Spleen (tissue), 11 donors: ENCODE data around the gene CIRBP. TPM values are rescaled to one million over a fixed set of nuclear protein-coding genes. Genes with fewer than 3 reads are reported as not detected.

ENCODE experiments used
- DNase-seq: peaks from one replicate; pipeline ENCODE4 v3.0.0-alpha.2; 2020
- H3K27ac ChIP-seq, 8 donors: fragments of 200-600 bp; sonication (generic) in 7 of 8; 1 replicate in 4 of 8; 2 replicates in 4 of 8; pipeline versions ENCODE4 v1.5.0 to v1.8.0; 2016 to 2021; ENCODE audit warnings: inconsistent platforms in 4 of 8, mild to moderate bottlenecking in 4 of 8, moderate library complexity in 1 of 8
- H3K27me3 ChIP-seq, 7 donors: fragments of 200-600 bp; sonication (generic) in 6 of 7; replicated peaks in 1 of 7; 1 replicate in 4 of 7; 2 replicates in 3 of 7; pipeline versions ENCODE4 v1.5.0 to v1.8.0; 2016 to 2021; ENCODE audit warnings: inconsistent platforms in 3 of 7, mild to moderate bottlenecking in 1 of 7
- H3K36me3 ChIP-seq, 6 donors: fragments of 200-600 bp; sonication (generic) in 5 of 6; 1 replicate in 4 of 6; 2 replicates in 2 of 6; pipeline versions ENCODE4 v1.5.0 to v1.8.0; 2016 to 2021; ENCODE audit warnings: inconsistent platforms in 2 of 6
- H3K4me1 ChIP-seq, 6 donors: fragments of 200-600 bp; sonication (generic) in 5 of 6; 1 replicate in 3 of 6; 2 replicates in 3 of 6; pipeline versions ENCODE4 v1.5.0 to v1.8.0; 2016 to 2021; ENCODE audit warnings: inconsistent platforms in 3 of 6
- H3K4me3 ChIP-seq, 8 donors: fragments of 200-600 bp; sonication (generic) in 7 of 8; 1 replicate in 4 of 8; 2 replicates in 4 of 8; pipeline versions ENCODE4 v1.5.0 to v1.8.0; 2016 to 2021; ENCODE audit warnings: inconsistent platforms in 4 of 8, mild to moderate bottlenecking in 4 of 8, moderate library complexity in 2 of 8
- H3K9me3 ChIP-seq, 8 donors: fragments of 200-600 bp; sonication (generic) in 7 of 8; 1 replicate in 4 of 8; 2 replicates in 4 of 8; pipeline versions ENCODE4 v1.5.0 to v1.8.0; 2016 to 2021; ENCODE audit warnings: inconsistent platforms in 4 of 8
- CTCF ChIP-seq, 11 experiments: fragments of 200-600 bp in 7 of 11; fragments of 450-650 bp in 4 of 11; sonication (generic) in 4 of 11; IDR thresholded peaks in 8 of 11; conservative IDR thresholded peaks in 3 of 11; 1 replicate in 7 of 11; 2 replicates in 4 of 11; pipeline versions ENCODE4 v1.4.0 to v1.8.0; 2016 to 2021; ENCODE audit warnings: antibody characterized with exemption in 11 of 11, inconsistent platforms in 4 of 11, mild to moderate bottlenecking in 1 of 11
- POLR2A ChIP-seq, 3 donors: fragments of 450-650 bp; IDR thresholded peaks; one replicate each; pipeline ENCODE4 v1.5.1; 2017; ENCODE audit warnings: antibody characterized with exemption in 3 of 3, mild to moderate bottlenecking in 1 of 3
- POLR2AphosphoS5 ChIP-seq, 3 donors: sonication (generic); formaldehyde crosslinking; IDR thresholded peaks; one replicate each; pipeline ENCODE4 v1.5.1; 2017; ENCODE audit warnings: antibody characterized with exemption in 3 of 3
- WGBS, 5 donors: extraction: QIAGEN DNeasy Blood & Tissue Kit in 3 of 5; methylation state at CpG; one replicate each; pipeline versions ENCODE4 v1.1.5 to v1.1.7; 2013 to 2018; 5-methylcytosine and 5-hydroxymethylcytosine counted together
- intact Hi-C: fragments of 100-400 bp; cut with DNase I; formaldehyde crosslinking; loops from one replicate; pipeline ENCODE4 v1.15.0; 2023; ENCODE audit warnings: low total_unique reads
- polyA plus RNA-seq, 3 donors: library from polyadenylated mRNA; stranded (reverse); fragments of 200-250 nt; gene quantifications; one replicate each; pipeline ENCODE4 v1.2.1, GENCODE V29; 2013
- total RNA-seq, 7 donors: library from RNA; depleted of rRNA in 3 of 7; stranded (reverse); fragments of >200 nt in 3 of 7; fragmentation: NEBNext Ultra II Directional in 4 of 7; extraction: Animal tissue kit (Norgen Biotek cat#: 25700) in 4 of 7; gene quantifications; one replicate each; pipeline versions ENCODE4 v1.1.0 to v1.2.1, GENCODE V29; 2016 to 2021
- donor health status: healthy with polysubstance abuse.
- donor health status: DM: no; HTN: no; CAD: no; lungs with moderate emphysema.
- donor health status: DM: no; HTN: no; CAD: no.
- donor health status: Bipolar disorder and iron deficiency.
- donor health status: healthy.
- donor health status: DM: no; HTN: no; CAD: no.
- donor health status: DM: yes; HTN: yes; CAD: no.

CIRBP gene
- total and polyA plus RNA-seq, 10 donors = 333 to 894 (median 516) TPM

DNA sequence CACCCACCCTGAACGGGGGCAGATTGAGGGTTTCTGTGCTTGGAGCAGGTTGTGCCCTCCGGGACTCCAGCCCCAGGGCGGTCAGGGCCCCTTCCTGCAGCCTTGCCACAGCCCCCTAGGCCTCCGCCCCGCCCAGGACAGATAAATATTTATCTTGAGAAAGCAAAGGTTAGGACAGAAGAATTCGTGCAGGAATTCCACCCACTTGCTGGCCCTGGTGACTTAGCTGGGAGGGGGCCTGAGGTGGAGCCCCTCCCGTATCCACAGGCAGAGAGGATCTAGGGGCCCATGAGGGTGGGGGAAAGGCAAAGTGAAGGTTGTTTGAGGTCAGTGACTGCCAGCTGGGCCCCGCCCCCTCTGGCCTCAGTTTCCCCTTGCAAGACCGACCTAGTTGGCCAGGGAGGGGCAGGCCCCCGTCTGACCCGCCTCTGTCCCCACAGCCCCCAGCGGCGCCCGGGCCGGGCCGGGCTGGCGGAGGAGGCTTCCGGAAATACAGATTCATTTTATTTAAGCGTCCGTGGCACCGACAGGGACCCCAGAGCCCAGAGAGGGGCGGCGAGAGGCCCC is 15.5 kb upstream of the CIRBP start:
- Histone ChIP-seq H3K4me3 (peak overlapping the region; percentile 91 to 99 (median 98)), H3K9me3 (no peaks in the 10 kb centered on the region), H3K27me3 (no peaks in the 10 kb centered on the region), H3K36me3 (peaks cover 8 to 80% (median 61%) of the 10 kb centered on the region in 6 donors), H3K4me1 (peaks cover 53 to 76% (median 73%) of the 10 kb centered on the region in 6 donors), H3K27ac (peak overlapping the region; percentile 95 to 100 (median 99))
- peak; percentile 86 for DNase-seq
- TF ChIP-seq POLR2A (IDR thresholded peaks at IDR 0.05) = no peak
- no peak for TF ChIP-seq POLR2AphosphoS5 (IDR thresholded peaks at IDR 0.05)
- TF ChIP-seq CTCF (IDR thresholded peaks at IDR 0.05 in 8 of 11, conservative IDR thresholded peaks at IDR 0.05 in 3 of 11) = no peak
- intact Hi-C loops = no loop called here
- 13 to 36% (median 21%) methylated on average over 17 to 23 of the region's 23 CpGs for WGBS, 5 donors

DNA sequence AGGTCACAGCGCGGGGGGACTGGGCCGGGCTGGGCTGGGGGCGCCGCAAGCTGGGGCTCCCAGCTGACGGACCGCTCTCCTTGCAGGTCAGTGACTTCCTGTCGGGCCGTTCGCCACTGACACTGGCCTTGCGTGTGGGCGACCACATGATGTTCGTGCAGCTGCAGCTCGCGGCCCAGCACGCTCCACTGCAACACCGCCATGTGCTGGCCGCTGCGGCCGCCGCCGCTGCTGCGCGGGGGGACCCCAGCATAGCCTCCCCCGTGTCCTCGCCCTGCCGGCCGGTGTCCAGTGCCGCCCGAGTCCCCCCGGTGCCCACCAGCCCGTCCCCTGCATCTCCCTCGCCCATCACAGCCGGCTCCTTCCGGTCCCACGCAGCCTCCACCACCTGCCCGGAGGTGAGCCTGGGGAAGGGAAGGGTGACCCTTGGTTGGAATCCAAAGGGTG is 15.0 kb upstream of the CIRBP start:
- DNase-seq = peak; percentile 90
- intact Hi-C loops = no loop called here
- TF ChIP-seq POLR2A (IDR thresholded peaks at IDR 0.05) (no peak), POLR2AphosphoS5 (IDR thresholded peaks at IDR 0.05) (peak; percentile 18 to 85 (median 80)), CTCF (IDR thresholded peaks at IDR 0.05 in 8 of 11, conservative IDR thresholded peaks at IDR 0.05 in 3 of 11) (no peak)
- H3K9me3 ChIP-seq = no peaks in the 10 kb centered on the region
- no peaks in the 10 kb centered on the region for H3K27me3 ChIP-seq
- H3K36me3 ChIP-seq = peaks cover 8 to 84% (median 61%) of the 10 kb centered on the region in 6 donors
- WGBS, 5 donors = 29 to 84% (median 65%) methylated on average over 17 to 37 of the region's 37 CpGs
- H3K4me1 ChIP-seq = peaks cover 57 to 81% (median 78%) of the 10 kb centered on the region in 6 donors
- peak overlapping the region; percentile 91 to 99 (median 98) for H3K4me3 ChIP-seq
- peak overlapping the region; percentile 95 to 100 (median 99) for H3K27ac ChIP-seq

GRCh38 chr19:1254530-1255185 is 14.5 kb upstream of the CIRBP start:
- intact Hi-C loops = no loop called here
- no peaks in the 10 kb centered on the region for H3K9me3 ChIP-seq
- no peaks in the 10 kb centered on the region for H3K27me3 ChIP-seq
- peaks cover 8 to 84% (median 61%) of the 10 kb centered on the region in 6 donors for H3K36me3 ChIP-seq
- H3K4me1 ChIP-seq = peaks cover 62 to 87% (median 83%) of the 10 kb centered on the region in 6 donors
- peak overlapping the region in 7 of 8 donors; percentile 91 to 99 (median 98) for H3K4me3 ChIP-seq
- peak overlapping the region; percentile 95 to 100 (median 99) for H3K27ac ChIP-seq
- DNase-seq = peak; percentile 83
- WGBS, 5 donors = 78 to 95% (median 83%) methylated on average over 18 to 20 of the region's 20 CpGs
- TF ChIP-seq POLR2AphosphoS5 (IDR thresholded peaks at IDR 0.05) (peak in 2 of 3 donors; percentile 6 to 16), CTCF (IDR thresholded peaks at IDR 0.05 in 8 of 11, conservative IDR thresholded peaks at IDR 0.05 in 3 of 11) (no peak), POLR2A (IDR thresholded peaks at IDR 0.05) (no peak)
